ENCODE data around the gene BRCC3. TPM values are rescaled to one million over a fixed set of nuclear protein-coding genes. Genes with fewer than 3 reads are reported as not detected.

The BRCC3 gene
- total and polyA plus RNA-seq, 2 of the 13 experiments (the other 11 are each of a cell fraction or from before 2014, with no cell fraction given): 19.8 to 24.3 TPM

GRCh38 chrX:155026727-155027508, 44.4 kb upstream of the BRCC3 start, which contains the start of gene FUNDC2 (continued):
- TF ChIP-seq ZNF317 (CRISPR knock-in tag; IDR thresholded peaks at IDR 0.05) (no peak), SAFB2 (CRISPR knock-in tag; IDR thresholded peaks at IDR 0.05; ENCODE audit: borderline replicate concordance, low read depth) (no peak), ZNF337 (CRISPR knock-in tag; IDR thresholded peaks at IDR 0.05; ENCODE audit: borderline replicate concordance, low read depth) (no peak), CC2D1A (CRISPR knock-in tag; IDR thresholded peaks at IDR 0.05) (no peak), IKZF1 (IDR thresholded peaks at IDR 0.05) (no peak), PHF20 (CRISPR knock-in tag; IDR thresholded peaks at IDR 0.05) (peak; percentile 57; the same call in 1 of the 2 replicates), SCMH1 (CRISPR knock-in tag; IDR thresholded peaks at IDR 0.05; ENCODE audit: borderline replicate concordance) (no peak), FLYWCH1 (CRISPR knock-in tag; IDR thresholded peaks at IDR 0.05) (no peak), NFIC (IDR thresholded peaks at IDR 0.05; ENCODE audit: low read length) (no peak), PHF21A (CRISPR knock-in tag; IDR thresholded peaks at IDR 0.05) (0 out of 2 replicates have a peak, but pooled peaks have one; percentile 37), KLF11 (CRISPR knock-in tag; IDR thresholded peaks at IDR 0.05) (no peak), ATRX (CRISPR knock-in tag; IDR thresholded peaks at IDR 0.05; ENCODE audit: borderline replicate concordance) (no peak), SUZ12 (IDR thresholded peaks at IDR 0.05; ENCODE audit: low read depth, low read length) (no peak), ETV5 (CRISPR knock-in tag; IDR thresholded peaks at IDR 0.05; ENCODE audit: borderline replicate concordance) (peak; percentile 85), ZNF567 (CRISPR knock-in tag; IDR thresholded peaks at IDR 0.05; ENCODE audit: borderline replicate concordance) (no peak), ZNF629 (CRISPR knock-in tag; conservative IDR thresholded peaks at IDR 0.05) (no peak), ZNF605 (CRISPR knock-in tag; IDR thresholded peaks at IDR 0.05) (0 out of 2 replicates have a peak, but pooled peaks have one; percentile 17), ATAD3A (CRISPR knock-in tag; IDR thresholded peaks at IDR 0.05) (no peak), MED8 (CRISPR knock-in tag; IDR thresholded peaks at IDR 0.05; ENCODE audit: insufficient replicate concordance) (no peak), ZFAT (CRISPR knock-in tag; conservative IDR thresholded peaks at IDR 0.05) (no peak), ARID4A (CRISPR knock-in tag; IDR thresholded peaks at IDR 0.05; ENCODE audit: borderline replicate concordance) (peak; percentile 50; the same call in 1 of the 2 replicates), EED (CRISPR knock-in tag; IDR thresholded peaks at IDR 0.05) (no peak), ZNF430 (CRISPR knock-in tag; IDR thresholded peaks at IDR 0.05) (peak; percentile 61; the same call in 1 of the 2 replicates), HIVEP1 (CRISPR knock-in tag; IDR thresholded peaks at IDR 0.05) (no peak)
- TF ChIP-seq, protein P1, sequence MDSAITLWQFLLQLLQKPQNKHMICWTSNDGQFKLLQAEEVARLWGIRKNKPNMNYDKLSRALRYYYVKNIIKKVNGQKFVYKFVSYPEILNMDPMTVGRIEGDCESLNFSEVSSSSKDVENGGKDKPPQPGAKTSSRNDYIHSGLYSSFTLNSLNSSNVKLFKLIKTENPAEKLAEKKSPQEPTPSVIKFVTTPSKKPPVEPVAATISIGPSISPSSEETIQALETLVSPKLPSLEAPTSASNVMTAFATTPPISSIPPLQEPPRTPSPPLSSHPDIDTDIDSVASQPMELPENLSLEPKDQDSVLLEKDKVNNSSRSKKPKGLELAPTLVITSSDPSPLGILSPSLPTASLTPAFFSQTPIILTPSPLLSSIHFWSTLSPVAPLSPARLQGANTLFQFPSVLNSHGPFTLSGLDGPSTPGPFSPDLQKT (CRISPR knock-in tag; IDR thresholded peaks at IDR 0.05; ENCODE audit: borderline replicate concordance): no peak
- TF ChIP-seq, protein P2, sequence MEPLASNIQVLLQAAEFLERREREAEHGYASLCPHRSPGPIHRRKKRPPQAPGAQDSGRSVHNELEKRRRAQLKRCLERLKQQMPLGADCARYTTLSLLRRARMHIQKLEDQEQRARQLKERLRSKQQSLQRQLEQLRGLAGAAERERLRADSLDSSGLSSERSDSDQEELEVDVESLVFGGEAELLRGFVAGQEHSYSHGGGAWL (CRISPR knock-in tag; IDR thresholded peaks at IDR 0.05): peak; percentile 69; the same call in 1 of the 2 replicates

All from HepG2 (cell line).